K562 (cell line): ENCODE results near the gene EPX. TPM values are rescaled to one million over a fixed set of nuclear protein-coding genes. Genes with fewer than 3 reads are reported as not detected.

Experiments
- BACH1 ChIP-seq: fragments of 200-800 bp; sonication (Bioruptor generic); IDR thresholded peaks from 2 replicates; pipeline ENCODE4 v1.6.1; 2016; ENCODE audit warnings: missing genetic modification characterization, missing compliant biosample characterization
- CEBPB ChIP-seq: fragments of 450-650 bp; IDR thresholded peaks from 2 replicates; pipeline ENCODE4 v1.6.1; 2016; ENCODE audit warnings: missing genetic modification characterization, missing compliant biosample characterization
- ETV6 ChIP-seq, 3 experiments: fragments of 150-350 bp in 1 of 3; sonication (generic) in 1 of 3; formaldehyde crosslinking in 1 of 3; IDR thresholded peaks; 2 replicates each; pipeline versions ENCODE4 v1.6.1 to v1.8.0; 2014 to 2022; ENCODE audit warnings: borderline replicate concordance in 2 of 3, low read depth in 2 of 3, antibody characterized with exemption in 1 of 3, low read length in 1 of 3, mild to moderate bottlenecking in 1 of 3, missing genetic modification reagents in 1 of 3
- FOXK2 ChIP-seq, 2 experiments: fragments of 450-650 bp; IDR thresholded peaks in 1 of 2; conservative IDR thresholded peaks in 1 of 2; 2 replicates each; pipeline ENCODE4 v1.6.1; 2016; ENCODE audit warnings: low read depth in 2 of 2, mild to moderate bottlenecking in 1 of 2
- HNRNPK ChIP-seq: fragments of 200-400 bp; formaldehyde crosslinking; IDR thresholded peaks from one replicate; pipeline ENCODE4 v1.6.1; 2018; ENCODE audit warnings: mild to moderate bottlenecking, low read depth, low read length; ENCODE audit not compliant: poor library complexity, severe bottlenecking
- ZBTB11 ChIP-seq, 3 experiments: fragments of 200-800 bp in 1 of 3; fragments of 250-450 bp in 1 of 3; fragments of 450-650 bp in 1 of 3; sonication (Bioruptor Pico) in 1 of 3; sonication (Bioruptor generic) in 1 of 3; formaldehyde crosslinking in 1 of 3; IDR thresholded peaks; 2 replicates each; pipeline versions ENCODE4 v1.6.1 to v1.8.0; 2016 to 2022; ENCODE audit warnings: mild to moderate bottlenecking in 2 of 3, missing genetic modification characterization in 2 of 3, missing compliant biosample characterization in 1 of 3, moderate library complexity in 1 of 3
- ZNF699 ChIP-seq: fragments of 250-450 bp; sonication (Bioruptor Pico); IDR thresholded peaks from 2 replicates; pipeline ENCODE4 v1.8.0; 2021; ENCODE audit warnings: mild to moderate bottlenecking, moderate library complexity; ENCODE audit not compliant: insufficient replicate concordance
- ZNF778 ChIP-seq: fragments of 450-650 bp; formaldehyde crosslinking; IDR thresholded peaks from 2 replicates; pipeline ENCODE4 v1.4.0; 2020; ENCODE audit warnings: mild to moderate bottlenecking, moderate library complexity
- polyA plus RNA-seq, 8 experiments: library from polyadenylated mRNA; depleted of rRNA in 4 of 8; stranded (reverse) in 5 of 8; unstranded in 3 of 8; fragments of >200 nt; fragmentation: Nextera tagmentation in 2 of 8; fragmentation: Illumina TruSeq in 1 of 8; extraction: Ambion mirVana in 2 of 8; extraction: Trizol in 1 of 8; gene quantifications; 2 replicates each; pipeline versions ENCODE4 v1.2.1 to v1.2.3, GENCODE V29; 2011 to 2014; ENCODE audit warnings: inconsistent platforms in 1 of 8, missing spikeins in 1 of 8
- total RNA-seq, 7 experiments: library from RNA; depleted of rRNA in 6 of 7; stranded (reverse); fragments of >200 nt in 6 of 7; fragmentation: Illumina TruSeq in 2 of 7; extraction: Trizol in 2 of 7; gene quantifications; 2 replicates each; pipeline versions ENCODE4 v1.2.1 to v1.2.3, GENCODE V29; 2011 to 2021; ENCODE audit warnings: low replicate concordance in 1 of 7
- TF ChIP-seq, protein P1 (sequence below): fragments of 450-650 bp; IDR thresholded peaks from 2 replicates; pipeline ENCODE4 v1.6.1; 2017; ENCODE audit warnings: antibody characterized with exemption, mild to moderate bottlenecking

Gene EPX
- total and polyA plus RNA-seq, 9 of the 15 experiments (the other 6 are each of a cell fraction or from before 2014, with no cell fraction given): 0.07 to 0.33 (median 0.19) TPM; not detected in 3

GRCh38 chr17:58219789-58220183, 27.3 kb downstream of the EPX start (continued):
- TF ChIP-seq ZBTB11 (CRISPR knock-in tag; IDR thresholded peaks at IDR 0.05): 0 out of 6 replicates have a peak, but pooled peaks of 1 of the 3 experiments have one; percentile 24
- 0 out of 2 replicates have a peak, but pooled peaks have one; percentile 50 for TF ChIP-seq BACH1 (tag)
- no peak for TF ChIP-seq ETV6 (IDR thresholded peaks at IDR 0.05; ENCODE audit: borderline replicate concordance in 1 of 2, low read depth in 2 of 2, low read length in 1 of 2)
- 0 out of 2 replicates have a peak, but pooled peaks have one; percentile 45 for TF ChIP-seq ETV6 (CRISPR knock-in tag; IDR thresholded peaks at IDR 0.05; ENCODE audit: borderline replicate concordance)
- 0 out of 2 replicates have a peak, but pooled peaks have one; percentile 6 for TF ChIP-seq CEBPB
- no peak for TF ChIP-seq ZNF699
- TF ChIP-seq, protein P1, sequence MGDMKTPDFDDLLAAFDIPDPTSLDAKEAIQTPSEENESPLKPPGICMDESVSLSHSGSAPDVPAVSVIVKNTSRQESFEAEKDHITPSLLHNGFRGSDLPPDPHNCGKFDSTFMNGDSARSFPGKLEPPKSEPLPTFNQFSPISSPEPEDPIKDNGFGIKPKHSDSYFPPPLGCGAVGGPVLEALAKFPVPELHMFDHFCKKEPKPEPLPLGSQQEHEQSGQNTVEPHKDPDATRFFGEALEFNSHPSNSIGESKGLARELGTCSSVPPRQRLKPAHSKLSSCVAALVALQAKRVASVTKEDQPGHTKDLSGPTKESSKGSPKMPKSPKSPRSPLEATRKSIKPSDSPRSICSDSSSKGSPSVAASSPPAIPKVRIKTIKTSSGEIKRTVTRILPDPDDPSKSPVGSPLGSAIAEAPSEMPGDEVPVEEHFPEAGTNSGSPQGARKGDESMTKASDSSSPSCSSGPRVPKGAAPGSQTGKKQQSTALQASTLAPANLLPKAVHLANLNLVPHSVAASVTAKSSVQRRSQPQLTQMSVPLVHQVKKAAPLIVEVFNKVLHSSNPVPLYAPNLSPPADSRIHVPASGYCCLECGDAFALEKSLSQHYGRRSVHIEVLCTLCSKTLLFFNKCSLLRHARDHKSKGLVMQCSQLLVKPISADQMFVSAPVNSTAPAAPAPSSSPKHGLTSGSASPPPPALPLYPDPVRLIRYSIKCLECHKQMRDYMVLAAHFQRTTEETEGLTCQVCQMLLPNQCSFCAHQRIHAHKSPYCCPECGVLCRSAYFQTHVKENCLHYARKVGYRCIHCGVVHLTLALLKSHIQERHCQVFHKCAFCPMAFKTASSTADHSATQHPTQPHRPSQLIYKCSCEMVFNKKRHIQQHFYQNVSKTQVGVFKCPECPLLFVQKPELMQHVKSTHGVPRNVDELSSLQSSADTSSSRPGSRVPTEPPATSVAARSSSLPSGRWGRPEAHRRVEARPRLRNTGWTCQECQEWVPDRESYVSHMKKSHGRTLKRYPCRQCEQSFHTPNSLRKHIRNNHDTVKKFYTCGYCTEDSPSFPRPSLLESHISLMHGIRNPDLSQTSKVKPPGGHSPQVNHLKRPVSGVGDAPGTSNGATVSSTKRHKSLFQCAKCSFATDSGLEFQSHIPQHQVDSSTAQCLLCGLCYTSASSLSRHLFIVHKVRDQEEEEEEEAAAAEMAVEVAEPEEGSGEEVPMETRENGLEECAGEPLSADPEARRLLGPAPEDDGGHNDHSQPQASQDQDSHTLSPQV: 0 out of 2 replicates have a peak, but pooled peaks have one; percentile 39
- no peak for TF ChIP-seq ZNF778 (CRISPR knock-in tag)
- no peak for TF ChIP-seq HNRNPK
- 0 out of 4 replicates have a peak, but pooled peaks of 1 of the 2 experiments have one; percentile 13 for TF ChIP-seq FOXK2 (conservative IDR thresholded peaks at IDR 0.05 in 1 of 2, IDR thresholded peaks at IDR 0.05 in 1 of 2; ENCODE audit: low read depth in 2 of 2)
